NCI-H446 treated with DMSO at 0.1 percent for 48 hours (cell line): Measurements from ENCODE around the gene OGFOD3.

Source experiments
- DNase-seq: peaks from one replicate; lab custom pipeline; 2025; lab: John Stamatoyannopoulos, UW

The OGFOD3 gene

DNA sequence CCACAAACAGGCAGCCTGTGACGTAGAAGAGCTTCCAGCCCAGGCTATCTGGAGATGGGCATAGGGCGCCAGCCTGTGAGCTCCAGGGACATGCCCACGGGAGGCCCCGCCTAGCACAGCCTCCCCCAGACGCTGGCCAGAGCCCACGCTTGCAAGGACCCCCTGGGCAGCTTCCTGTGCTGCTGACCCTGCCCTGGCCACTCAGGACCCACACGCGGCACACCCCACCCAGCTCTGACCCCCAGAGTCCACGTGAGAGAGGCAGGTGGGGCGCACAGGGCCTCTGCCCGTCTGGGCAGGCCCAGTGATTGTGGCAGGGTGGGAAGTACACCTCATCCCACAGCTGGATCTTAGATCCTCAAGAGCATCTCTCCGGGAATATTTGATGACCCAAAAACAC, 28.3 kb upstream of the OGFOD3 start:
- no peak for DNase-seq

DNA sequence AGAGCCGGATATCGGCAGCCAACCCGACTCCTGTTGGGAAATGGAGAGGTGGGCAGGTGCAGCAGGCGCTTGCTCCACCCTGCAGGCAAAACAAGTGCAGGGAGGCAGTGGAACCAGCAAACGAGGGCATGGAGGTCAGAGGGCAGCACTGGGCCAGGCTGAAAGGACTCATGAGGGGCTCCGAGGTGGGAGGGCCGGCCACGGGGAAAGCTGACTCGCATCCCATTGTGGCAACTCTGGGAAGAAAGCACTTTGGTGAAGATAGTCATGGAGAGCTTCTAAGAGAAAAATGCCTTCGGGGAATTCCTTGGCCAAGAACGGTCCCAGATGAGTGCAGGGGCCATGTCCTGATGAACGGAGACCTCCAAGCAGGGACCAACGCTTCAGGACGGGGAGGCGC, 27.7 kb upstream of the OGFOD3 start:
- DNase-seq = no peak

GRCh38 chr17:82445542-82445941, 27.2 kb upstream of the OGFOD3 start:
- no peak for DNase-seq

GRCh38 chr17:82444941-82445521, 26.6 kb upstream of the OGFOD3 start:
- no peak for DNase-seq

- DNase-seq = no peak
These were observed 26.0 kb upstream of the OGFOD3 start for GRCh38 chr17:82444284-82444893.

- no peak for DNase-seq
These were observed 25.3 kb upstream of the OGFOD3 start for GRCh38 chr17:82443465-82444283.

DNA sequence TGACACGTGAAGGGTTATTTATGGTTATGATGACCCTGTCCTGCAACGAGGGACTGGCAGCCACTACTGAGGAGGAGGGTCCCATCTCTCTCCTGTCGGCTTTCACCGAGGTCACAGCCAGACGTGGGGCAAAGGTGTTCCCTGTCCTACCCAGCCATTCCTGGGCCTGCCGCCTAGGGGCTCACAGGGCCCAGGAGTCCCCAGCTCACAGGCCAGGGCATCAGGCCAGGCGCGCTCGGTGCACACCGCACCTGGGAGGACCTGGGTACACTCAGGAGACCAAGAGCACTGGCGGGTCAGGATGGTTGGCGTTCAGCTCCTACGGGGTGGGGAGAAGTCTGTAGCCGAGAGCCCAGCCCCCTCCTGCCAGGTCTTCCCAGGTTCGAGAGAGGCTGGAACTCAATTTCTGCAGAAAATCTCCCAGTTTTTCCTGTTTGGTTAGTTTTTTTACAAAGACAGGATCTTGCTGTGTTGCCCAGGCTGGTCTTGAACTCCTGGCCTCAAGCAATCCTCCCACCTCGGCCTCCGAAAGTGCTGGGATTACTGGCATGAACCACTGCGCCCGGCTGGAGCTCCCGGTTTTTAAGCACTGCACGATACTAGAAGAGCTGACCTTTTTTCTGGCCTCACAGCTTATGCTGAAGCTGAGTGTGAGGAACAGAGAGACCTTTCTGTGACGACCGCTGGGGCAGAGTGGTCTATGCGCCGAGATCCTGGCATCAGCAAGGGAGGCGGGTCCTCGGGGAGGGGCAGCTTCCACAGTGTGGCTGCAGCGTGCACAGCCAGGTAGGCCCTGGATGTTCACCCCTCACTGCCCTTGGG, 24.5 kb upstream of the OGFOD3 start:
- DNase-seq = no peak

DNA sequence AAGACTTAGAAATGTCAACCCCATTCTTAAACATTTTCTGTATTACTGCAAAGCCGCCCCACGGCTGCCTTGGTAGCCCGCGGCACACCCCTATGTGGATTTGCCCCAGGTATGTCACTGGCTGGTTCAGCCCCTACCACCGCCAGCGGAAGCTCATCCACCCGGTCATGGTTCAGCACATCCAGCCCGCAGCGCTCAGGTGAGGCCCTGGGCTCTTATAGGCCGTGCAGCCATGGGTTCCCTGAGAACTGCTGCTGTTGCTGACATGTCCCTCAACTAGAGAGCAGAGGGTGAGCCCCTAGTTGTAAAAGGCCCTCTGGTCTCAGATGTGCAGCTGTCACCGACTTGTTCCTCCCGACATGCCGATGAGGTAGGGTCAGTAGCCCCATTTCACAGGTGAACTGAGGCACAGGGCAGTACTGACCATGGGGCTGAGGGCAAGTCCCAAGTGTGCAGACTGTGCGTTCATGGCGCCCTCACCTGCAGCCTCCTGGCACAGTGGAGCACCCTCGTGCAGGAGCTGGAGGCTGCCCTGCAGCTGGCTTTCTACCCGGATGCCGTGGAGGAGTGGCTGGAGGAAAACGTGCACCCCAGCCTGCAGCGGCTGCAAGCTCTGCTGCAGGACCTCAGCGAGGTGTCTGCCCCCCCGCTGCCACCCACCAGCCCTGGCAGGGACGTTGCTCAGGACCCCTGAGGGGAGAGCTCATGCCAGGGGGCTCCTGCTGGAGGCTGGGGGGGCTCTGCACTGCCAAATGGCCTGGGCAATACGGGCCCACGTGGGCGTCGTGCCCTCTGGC, 23.5 kb upstream of the OGFOD3 start:
- no peak for DNase-seq

GRCh38 chr17:82440991-82441627, 22.7 kb upstream of the OGFOD3 start:
- no peak for DNase-seq

DNA sequence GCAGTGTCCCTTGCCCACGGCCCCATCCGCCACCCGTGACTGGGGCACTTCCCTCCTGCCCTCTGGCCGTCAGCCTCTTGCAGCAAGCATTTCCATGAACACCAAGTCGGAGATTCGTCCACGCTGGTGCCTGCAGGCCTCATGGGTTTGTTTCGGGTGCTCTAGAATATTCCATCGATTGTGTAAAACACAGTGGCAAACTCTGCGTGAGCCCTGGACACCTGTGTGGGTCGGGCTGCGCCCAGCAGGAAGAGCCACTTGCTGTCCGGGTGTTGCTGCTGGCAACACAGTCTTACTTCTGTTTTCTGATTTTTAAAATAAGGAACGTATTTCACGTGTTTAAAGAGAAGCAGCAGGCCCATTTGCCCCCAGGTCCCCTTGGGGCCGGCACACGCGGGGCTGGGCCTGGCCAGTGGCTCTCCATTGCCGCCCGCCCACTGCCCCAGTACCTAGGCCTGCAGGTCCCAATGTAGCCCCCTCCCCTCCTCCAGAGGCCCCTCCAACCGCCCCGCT, 22.1 kb upstream of the OGFOD3 start:
- no peak for DNase-seq

DNA sequence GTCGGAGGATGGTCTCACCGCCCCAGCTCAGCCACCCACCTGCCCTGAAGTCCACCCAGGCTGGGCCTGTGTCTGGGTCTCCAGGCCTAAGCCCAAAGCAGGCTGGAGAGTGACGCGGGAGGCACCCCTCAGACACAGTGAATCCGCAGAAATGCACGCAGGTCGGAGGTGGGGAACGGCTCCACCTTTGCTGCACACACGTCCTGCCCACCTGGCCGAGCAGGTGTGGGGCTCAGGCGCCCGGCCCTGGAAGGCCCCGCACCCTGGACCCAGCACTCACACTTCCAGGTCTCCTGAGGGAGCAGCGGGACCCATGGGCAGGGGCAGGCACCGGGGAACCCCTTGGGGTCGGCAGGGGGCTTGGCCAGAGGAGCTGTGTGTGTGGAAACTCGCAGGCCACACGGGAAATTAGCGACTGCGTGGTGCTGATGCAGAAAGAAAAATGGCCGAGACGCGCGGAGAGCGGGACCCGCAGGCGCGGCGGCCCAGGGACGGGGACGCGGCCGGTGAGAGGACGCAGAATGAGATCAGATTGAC, 21.5 kb upstream of the OGFOD3 start:
- no peak for DNase-seq

DNA sequence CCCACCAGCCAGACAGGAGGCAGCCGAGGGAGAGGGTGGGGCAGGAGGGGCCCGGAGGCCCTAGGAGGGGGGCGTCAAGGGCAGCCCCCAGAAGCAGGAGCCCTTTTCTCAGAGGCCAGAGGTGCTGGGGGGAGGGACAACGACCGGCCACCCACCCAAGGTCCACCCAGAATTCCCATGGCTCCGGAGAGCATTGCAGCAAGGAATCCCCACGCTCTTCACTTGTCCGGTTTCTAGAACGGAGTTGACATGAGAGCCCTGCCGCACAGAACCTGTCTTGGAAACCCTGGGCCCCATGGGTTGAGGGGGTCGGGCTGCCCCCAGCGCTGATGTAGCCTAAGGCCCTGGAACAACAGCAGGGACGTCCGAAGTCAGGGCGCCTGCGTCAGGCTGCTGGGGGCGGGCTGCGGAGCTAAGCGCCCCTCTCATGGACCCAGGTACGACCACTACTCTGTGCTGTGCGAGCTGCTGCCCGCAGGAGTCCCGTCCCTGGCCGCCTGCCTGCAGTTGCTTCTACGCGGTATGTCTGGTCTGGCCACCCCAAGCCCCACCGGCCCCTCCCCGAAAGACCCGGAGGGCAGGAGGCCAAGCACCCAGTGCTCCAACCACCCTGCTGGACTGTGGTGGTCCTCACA, 20.9 kb upstream of the OGFOD3 start:
- DNase-seq = no peak

GRCh38 chr17:82438401-82439193, 20.2 kb upstream of the OGFOD3 start:
- no peak for DNase-seq

DNA sequence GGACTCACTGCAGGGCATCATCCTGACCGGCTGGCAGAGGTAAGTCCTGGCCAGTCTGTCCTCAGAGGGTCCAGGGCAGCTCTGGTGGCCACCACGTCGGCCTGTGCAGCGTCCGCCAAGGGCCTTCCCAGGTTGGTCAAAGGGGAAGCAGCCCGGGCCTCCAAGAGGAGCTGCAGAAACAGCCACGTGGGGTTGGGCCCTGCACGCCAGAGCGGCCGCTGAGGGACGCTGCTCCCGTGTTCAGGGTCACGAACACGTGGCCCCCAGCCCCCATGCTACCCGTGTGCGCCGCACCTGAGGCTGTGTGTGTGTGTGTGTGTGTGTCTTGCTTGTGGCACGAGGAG, 18.9 kb upstream of the OGFOD3 start:
- no peak for DNase-seq

GRCh38 chr17:82436601-82437324, 18.4 kb upstream of the OGFOD3 start:
- DNase-seq = no peak

DNA sequence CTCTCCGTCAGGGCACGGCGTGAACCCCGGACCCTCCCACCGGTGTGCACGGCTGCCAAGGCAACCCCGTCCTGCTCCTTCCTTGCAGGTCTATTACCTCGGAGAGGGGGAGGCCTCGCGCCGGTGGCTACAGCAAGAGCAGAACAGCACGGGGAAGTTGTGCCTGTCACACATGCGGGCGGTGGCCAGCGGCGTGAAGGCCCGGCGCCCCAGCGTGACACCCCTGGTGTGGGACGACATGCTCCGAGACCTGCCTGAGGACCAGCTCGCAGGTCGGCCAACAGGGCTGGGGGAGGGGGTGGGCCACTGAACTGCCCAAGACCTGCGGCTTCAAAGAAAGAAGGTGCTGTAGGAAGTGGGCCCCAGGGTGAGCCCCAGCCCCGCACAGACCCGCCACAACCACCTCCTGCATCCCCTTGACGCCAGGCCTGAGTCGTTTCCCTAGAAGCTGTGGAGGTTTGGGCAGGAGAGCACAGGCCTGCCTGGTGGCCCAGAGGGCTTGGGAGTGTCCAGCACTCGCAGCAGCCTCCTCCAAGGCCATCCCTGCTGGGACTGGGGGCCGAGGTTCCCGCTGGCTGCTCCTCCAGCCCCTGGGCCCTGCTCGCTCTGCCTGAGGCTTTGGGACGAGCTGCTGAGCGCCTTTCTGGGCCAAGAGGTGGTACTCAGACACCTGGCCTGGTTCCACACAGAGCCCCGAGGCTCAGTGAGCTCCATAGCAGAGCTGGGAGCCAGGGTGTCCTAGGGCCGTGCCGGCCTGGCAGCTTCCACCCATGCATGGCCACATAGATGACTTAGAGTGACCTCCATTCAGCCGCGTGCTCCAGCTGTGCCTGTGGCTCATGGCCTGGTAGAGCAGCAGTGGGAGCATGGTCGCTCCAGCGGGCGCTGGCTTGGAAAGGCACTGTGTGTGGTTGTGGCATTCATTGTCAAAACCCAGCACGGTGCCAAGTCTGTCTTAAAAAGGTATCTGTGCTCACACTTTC, 17.5 kb upstream of the OGFOD3 start:
- DNase-seq = no peak

DNA sequence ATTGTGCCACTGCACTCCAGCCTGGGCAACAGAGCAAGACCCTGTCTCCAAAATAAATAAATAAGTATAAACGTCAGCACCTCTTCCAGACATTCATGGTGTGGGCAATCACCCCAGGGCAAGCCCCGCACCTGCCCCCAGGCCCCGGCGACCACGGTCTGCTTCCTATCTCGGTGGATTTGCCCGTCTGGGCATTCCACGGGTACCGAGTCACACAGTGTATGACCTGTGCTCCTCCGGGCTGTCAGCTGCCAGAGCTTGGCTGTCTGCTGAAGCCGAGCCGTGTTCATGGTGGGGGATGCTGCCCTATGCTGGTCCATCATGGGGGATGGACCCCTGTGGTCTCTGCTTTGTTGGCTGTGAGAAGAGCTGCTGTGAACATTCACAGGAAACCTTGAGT, 16.7 kb upstream of the OGFOD3 start:
- DNase-seq = no peak

- no peak for DNase-seq
These were observed 15.8 kb upstream of the OGFOD3 start for GRCh38 chr17:82434216-82434565.
